HG03520 (cell line): ENCODE results near the gene TYMS.

ENCODE experiments used
- ATAC-seq: cut with Tn5 transposase; IDR thresholded peaks from one replicate; pipeline ENCODE4 v1.9.1; 2021; ENCODE audit warnings: mild to moderate bottlenecking, moderate library complexity; ENCODE audit not compliant: unreplicated experiment

TYMS gene

GRCh38 chr18:657311-658000, at the start of gene TYMS:
TYMS (plus strand) TSS chr18:657653; CDS start chr18:657743, 90 bp downstream.
- peak; percentile 49 for ATAC-seq

GRCh38 chr18:607930-608329, 49.5 kb upstream of the TYMS start:
- ATAC-seq, result no peak

GRCh38 chr18:610214-610928, 47.1 kb upstream of the TYMS start:
- ATAC-seq, result no peak

- no peak for ATAC-seq
Measured at GRCh38 chr18:612156-612555, 45.3 kb upstream of the TYMS start.

- ATAC-seq, result no peak
Measured at GRCh38 chr18:614193-614592, 43.3 kb upstream of the TYMS start.

- no peak for ATAC-seq
Measured at GRCh38 chr18:615092-615521, 42.3 kb upstream of the TYMS start.

- no peak for ATAC-seq
Measured at GRCh38 chr18:615773-616172, 41.7 kb upstream of the TYMS start.

GRCh38 chr18:616380-616995, 41.0 kb upstream of the TYMS start:
- ATAC-seq, result no peak

- no peak for ATAC-seq
Measured at GRCh38 chr18:617970-618504, 39.4 kb upstream of the TYMS start.

GRCh38 chr18:618618-619017, 38.8 kb upstream of the TYMS start:
- no peak for ATAC-seq

GRCh38 chr18:621291-622043, 36.0 kb upstream of the TYMS start:
- no peak for ATAC-seq

- no peak for ATAC-seq
Measured at GRCh38 chr18:622289-622688, 35.2 kb upstream of the TYMS start.

- ATAC-seq, result no peak
Measured at GRCh38 chr18:623761-624620, 33.5 kb upstream of the TYMS start.

GRCh38 chr18:627231-627630, 30.2 kb upstream of the TYMS start:
- no peak for ATAC-seq

GRCh38 chr18:629269-630150, 27.9 kb upstream of the TYMS start:
- ATAC-seq, result no peak

- no peak for ATAC-seq
Measured at GRCh38 chr18:631560-631959, 25.9 kb upstream of the TYMS start.

GRCh38 chr18:634551-635045, 22.9 kb upstream of the TYMS start:
- ATAC-seq, result no peak

GRCh38 chr18:635171-635570, 22.3 kb upstream of the TYMS start:
- ATAC-seq, result no peak

- no peak for ATAC-seq
Measured at GRCh38 chr18:641224-641623, 16.2 kb upstream of the TYMS start.
